Stimulated activated naive CD8-positive, alpha-beta T cell treated with anti-CD3 and anti-CD28 coated beads, Interleukin-15, amount 100 ng/mL, for 72 hours (primary cell): ENCODE measurements around the gene SEMA5A.

Experiments used
- ATAC-seq: fragments of 150-1000 bp; cut with Tn5 transposase; 2 replicates; pipeline ENCODE4 v1.10.0; 2021; ENCODE audit warnings: mild to moderate bottlenecking, moderate library complexity
- DNase-seq, 2 donors: peaks; one replicate each; pipeline ENCODE4 v3.0.0; 2021 to 2022
- H3K27ac Mint-ChIP-seq, 2 donors: one replicate each; pipeline ENCODE4 v1.8.0; 2022; ENCODE audit warnings: mild to moderate bottlenecking in 2 of 2, mixed read lengths in 2 of 2, moderate library complexity in 2 of 2
- H3K27me3 Mint-ChIP-seq: one replicate; pipeline ENCODE4 v1.8.0; 2022; ENCODE audit warnings: mixed read lengths
- H3K4me1 Mint-ChIP-seq: one replicate; pipeline ENCODE4 v1.8.0; 2022; ENCODE audit warnings: mild to moderate bottlenecking, mixed read lengths
- H3K4me3 Mint-ChIP-seq, 2 donors: one replicate each; pipeline ENCODE4 v1.8.0; 2022; ENCODE audit warnings: mild to moderate bottlenecking in 2 of 2, mixed read lengths in 2 of 2, moderate library complexity in 1 of 2
- H3K9me3 Mint-ChIP-seq, 2 donors: one replicate each; pipeline ENCODE4 v1.8.0; 2022; ENCODE audit warnings: mixed read lengths in 2 of 2

SEMA5A gene

GRCh38 chr5:9233035-9233434, 312.8 kb downstream of the SEMA5A start:
- peaks cover 9 to 32% of the 10 kb centered on the region in 2 donors for H3K9me3 Mint-ChIP-seq

GRCh38 chr5:9231842-9232241, 314.0 kb downstream of the SEMA5A start:
- Mint-ChIP-seq H3K4me3 (no peak overlapping the region), H3K4me1 (no peaks in the 10 kb centered on the region), H3K9me3 (peaks cover 9 to 35% of the 10 kb centered on the region in 2 donors), H3K27me3 (no peaks in the 10 kb centered on the region), H3K27ac (no peak overlapping the region)
- no peak for DNase-seq
- ATAC-seq: no peak

More at GRCh38 chr5:9233035-9233434, 312.8 kb downstream of the SEMA5A start:
- DNase-seq (no peak), ATAC-seq (no peak)
- H3K27me3 Mint-ChIP-seq: no peaks in the 10 kb centered on the region
- no peak overlapping the region for H3K4me3 Mint-ChIP-seq
- H3K4me1 Mint-ChIP-seq: no peaks in the 10 kb centered on the region
- no peak overlapping the region for H3K27ac Mint-ChIP-seq

DNA sequence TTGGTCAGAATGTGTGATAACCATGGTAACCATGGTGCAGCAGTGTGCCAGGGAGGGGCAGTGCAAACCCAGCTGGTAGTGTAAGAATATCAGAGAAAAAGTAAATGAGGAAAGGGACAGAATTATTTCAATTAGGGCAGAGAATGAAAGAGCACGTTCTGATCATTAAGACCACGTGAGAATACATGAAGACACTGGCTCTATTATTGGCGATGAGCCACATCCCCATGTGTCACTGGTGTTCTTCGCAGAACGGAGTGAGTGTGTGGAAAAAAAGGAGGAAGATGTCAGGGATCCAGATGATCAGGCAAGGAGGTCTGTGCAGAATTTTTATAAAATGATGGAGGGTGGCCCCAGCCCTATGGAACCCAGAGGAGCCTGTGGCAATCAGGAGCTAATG, 315.5 kb downstream of the SEMA5A start:
- Mint-ChIP-seq H3K4me3 (no peak overlapping the region), H3K27me3 (no peaks in the 10 kb centered on the region), H3K4me1 (no peaks in the 10 kb centered on the region), H3K9me3 (peaks cover 9 to 29% of the 10 kb centered on the region in 2 donors), H3K27ac (no peak overlapping the region)
- DNase-seq: no peak
- no peak for ATAC-seq

GRCh38 chr5:9226016-9226536, 319.8 kb downstream of the SEMA5A start:
- DNase-seq: no peak
- Mint-ChIP-seq H3K27ac (no peak overlapping the region), H3K27me3 (no peaks in the 10 kb centered on the region), H3K4me1 (no peaks in the 10 kb centered on the region), H3K4me3 (no peak overlapping the region), H3K9me3 (peaks cover 20 to 39% of the 10 kb centered on the region in 2 donors)
- no peak for ATAC-seq

GRCh38 chr5:9222054-9222976, 323.6 kb downstream of the SEMA5A start:
- no peaks in the 10 kb centered on the region for H3K4me1 Mint-ChIP-seq
- no peak for DNase-seq
- ATAC-seq: no peak
- no peak overlapping the region for H3K27ac Mint-ChIP-seq
- no peaks in the 10 kb centered on the region for H3K27me3 Mint-ChIP-seq
- peaks cover 11 to 17% of the 10 kb centered on the region in 2 donors for H3K9me3 Mint-ChIP-seq
- H3K4me3 Mint-ChIP-seq: no peak overlapping the region

DNA sequence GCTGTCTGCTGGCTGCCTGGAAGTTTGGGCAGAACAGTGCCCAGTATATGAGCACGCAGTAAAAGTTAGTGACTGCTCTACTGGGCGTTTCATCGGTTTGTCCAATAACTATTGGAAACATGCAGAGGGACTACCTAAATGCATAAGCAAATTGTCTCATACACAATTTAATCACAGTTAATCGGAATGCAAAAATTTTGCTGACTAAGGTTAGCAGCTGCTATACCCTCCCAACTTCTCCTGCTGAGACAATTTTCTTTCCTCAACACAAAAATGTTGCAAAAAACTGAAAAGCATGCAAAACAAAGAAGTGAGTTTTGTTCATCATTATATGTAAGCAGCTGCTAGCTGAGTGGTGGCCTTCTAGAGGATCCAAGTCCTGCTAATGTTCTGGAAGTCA, 327.5 kb downstream of the SEMA5A start:
- ATAC-seq (no peak), DNase-seq (no peak)
- H3K27ac Mint-ChIP-seq: no peak overlapping the region
- H3K4me3 Mint-ChIP-seq: no peak overlapping the region
- peaks cover 16 to 44% of the 10 kb centered on the region in 2 donors for H3K9me3 Mint-ChIP-seq
- H3K27me3 Mint-ChIP-seq: no peaks in the 10 kb centered on the region
- H3K4me1 Mint-ChIP-seq: no peaks in the 10 kb centered on the region

- Mint-ChIP-seq H3K4me3 (no peak overlapping the region), H3K27ac (no peak overlapping the region), H3K9me3 (peaks cover 11 to 33% of the 10 kb centered on the region in 2 donors), H3K27me3 (peaks cover 7% of the 10 kb centered on the region), H3K4me1 (no peaks in the 10 kb centered on the region)
- no peak for ATAC-seq
- no peak for DNase-seq
Measured at GRCh38 chr5:9212605-9213004, 333.3 kb downstream of the SEMA5A start.

DNA sequence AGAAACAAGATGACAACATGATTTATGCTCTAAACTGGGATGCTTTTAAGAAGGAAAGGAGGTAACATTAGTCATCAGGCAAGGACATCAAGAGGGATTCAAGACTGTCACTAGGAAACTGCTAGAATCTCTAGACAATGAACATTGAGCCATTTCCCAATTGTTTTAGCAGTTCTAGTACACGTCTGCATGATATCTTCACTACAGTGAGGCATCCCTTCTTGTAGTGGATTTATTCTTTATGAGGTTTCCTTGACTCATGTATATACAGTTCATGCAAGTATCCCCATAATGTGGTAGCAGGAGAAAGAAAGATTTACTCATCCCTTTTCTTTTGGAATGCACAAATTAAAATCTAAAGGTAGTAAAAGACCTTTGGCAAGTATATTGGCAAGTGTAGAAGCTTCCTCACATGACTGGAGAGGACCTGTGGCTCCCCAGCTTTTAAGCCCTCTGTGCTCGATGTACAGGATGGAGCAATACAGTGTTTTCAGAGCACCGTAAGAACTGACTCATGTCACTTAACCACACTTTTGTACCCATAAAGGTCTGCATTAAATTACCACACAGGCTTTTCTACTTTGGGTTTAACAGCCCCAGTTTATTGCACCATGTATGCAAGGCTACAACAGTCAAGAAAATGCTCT, 335.9 kb downstream of the SEMA5A start:
- ATAC-seq (no peak), DNase-seq (no peak)
- H3K9me3 Mint-ChIP-seq: peaks cover 3 to 17% of the 10 kb centered on the region in 2 donors
- H3K4me3 Mint-ChIP-seq: no peak overlapping the region
- H3K27me3 Mint-ChIP-seq: peaks cover 7% of the 10 kb centered on the region
- no peak overlapping the region for H3K27ac Mint-ChIP-seq
- no peaks in the 10 kb centered on the region for H3K4me1 Mint-ChIP-seq

- no peak for DNase-seq
- Mint-ChIP-seq H3K4me3 (no peak overlapping the region), H3K9me3 (peaks cover 0 to under 1% of the 10 kb centered on the region in 2 donors), H3K27me3 (peaks cover 7% of the 10 kb centered on the region), H3K27ac (no peak overlapping the region), H3K4me1 (no peaks in the 10 kb centered on the region)
- ATAC-seq: no peak
Measured at GRCh38 chr5:9207817-9208418, 338.0 kb downstream of the SEMA5A start.

DNA sequence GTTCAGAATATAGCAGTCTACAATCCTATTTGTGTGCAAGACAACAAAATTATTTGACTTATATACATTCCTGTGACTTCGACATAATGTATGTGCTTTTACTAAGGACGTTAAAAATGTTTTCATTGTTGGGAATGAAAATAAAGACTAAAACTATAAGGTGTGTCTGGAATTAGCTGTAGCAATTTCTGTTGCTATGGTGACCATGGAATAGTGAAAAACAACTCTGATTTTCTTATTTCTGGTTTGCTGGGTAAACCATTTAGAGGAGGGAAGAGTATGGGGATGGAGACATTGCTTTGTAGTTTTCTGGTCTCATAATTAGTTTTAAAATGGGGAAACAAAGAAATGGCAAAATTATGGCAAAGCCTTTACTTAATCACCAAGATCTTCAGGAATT, 343.2 kb downstream of the SEMA5A start:
- no peak for ATAC-seq
- no peaks in the 10 kb centered on the region for H3K27me3 Mint-ChIP-seq
- no peaks in the 10 kb centered on the region for H3K9me3 Mint-ChIP-seq
- H3K27ac Mint-ChIP-seq: no peak overlapping the region
- no peak overlapping the region for H3K4me3 Mint-ChIP-seq
- H3K4me1 Mint-ChIP-seq: no peaks in the 10 kb centered on the region
- no peak for DNase-seq

- no peaks in the 10 kb centered on the region for H3K27me3 Mint-ChIP-seq
- H3K4me3 Mint-ChIP-seq: no peak overlapping the region
- ATAC-seq (no peak), DNase-seq (no peak)
- H3K4me1 Mint-ChIP-seq: no peaks in the 10 kb centered on the region
- no peaks in the 10 kb centered on the region for H3K9me3 Mint-ChIP-seq
- H3K27ac Mint-ChIP-seq: no peak overlapping the region
Measured at GRCh38 chr5:9201761-9202160, 344.1 kb downstream of the SEMA5A start.

GRCh38 chr5:9201011-9201410, 344.9 kb downstream of the SEMA5A start:
- Mint-ChIP-seq H3K27me3 (no peaks in the 10 kb centered on the region), H3K9me3 (no peaks in the 10 kb centered on the region), H3K4me1 (no peaks in the 10 kb centered on the region), H3K27ac (no peak overlapping the region), H3K4me3 (no peak overlapping the region)
- ATAC-seq: no peak
- no peak for DNase-seq

GRCh38 chr5:9198394-9198793, 347.5 kb downstream of the SEMA5A start:
- Mint-ChIP-seq H3K4me3 (no peak overlapping the region), H3K4me1 (no peaks in the 10 kb centered on the region), H3K27ac (no peak overlapping the region), H3K9me3 (no peaks in the 10 kb centered on the region), H3K27me3 (no peaks in the 10 kb centered on the region)
- ATAC-seq: no peak
- no peak for DNase-seq

- ATAC-seq (no peak), DNase-seq (no peak)
- Mint-ChIP-seq H3K27ac (no peak overlapping the region), H3K4me3 (no peak overlapping the region), H3K27me3 (no peaks in the 10 kb centered on the region), H3K9me3 (no peaks in the 10 kb centered on the region), H3K4me1 (no peaks in the 10 kb centered on the region)
Measured at GRCh38 chr5:9197881-9198260, 348.0 kb downstream of the SEMA5A start.

GRCh38 chr5:9196403-9197227, 349.3 kb downstream of the SEMA5A start:
- H3K4me1 Mint-ChIP-seq: no peaks in the 10 kb centered on the region
- ATAC-seq (no peak), DNase-seq (no peak)
- H3K27ac Mint-ChIP-seq: no peak overlapping the region
- peaks cover 0 to 5% of the 10 kb centered on the region in 2 donors for H3K9me3 Mint-ChIP-seq
- no peaks in the 10 kb centered on the region for H3K27me3 Mint-ChIP-seq
- H3K4me3 Mint-ChIP-seq: no peak overlapping the region
